GM19395 (cell line): ENCODE results near the gene FOXD3.
A peak's percentile ranks its signal among the peaks of the same experiment; 100 is the strongest.

ENCODE experiments used
- ATAC-seq: cut with Tn5 transposase; IDR thresholded peaks from one replicate; pipeline ENCODE4 v1.9.1; 2021; ENCODE audit warnings: mild to moderate bottlenecking, moderate library complexity; ENCODE audit not compliant: unreplicated experiment

FOXD3 gene

DNA sequence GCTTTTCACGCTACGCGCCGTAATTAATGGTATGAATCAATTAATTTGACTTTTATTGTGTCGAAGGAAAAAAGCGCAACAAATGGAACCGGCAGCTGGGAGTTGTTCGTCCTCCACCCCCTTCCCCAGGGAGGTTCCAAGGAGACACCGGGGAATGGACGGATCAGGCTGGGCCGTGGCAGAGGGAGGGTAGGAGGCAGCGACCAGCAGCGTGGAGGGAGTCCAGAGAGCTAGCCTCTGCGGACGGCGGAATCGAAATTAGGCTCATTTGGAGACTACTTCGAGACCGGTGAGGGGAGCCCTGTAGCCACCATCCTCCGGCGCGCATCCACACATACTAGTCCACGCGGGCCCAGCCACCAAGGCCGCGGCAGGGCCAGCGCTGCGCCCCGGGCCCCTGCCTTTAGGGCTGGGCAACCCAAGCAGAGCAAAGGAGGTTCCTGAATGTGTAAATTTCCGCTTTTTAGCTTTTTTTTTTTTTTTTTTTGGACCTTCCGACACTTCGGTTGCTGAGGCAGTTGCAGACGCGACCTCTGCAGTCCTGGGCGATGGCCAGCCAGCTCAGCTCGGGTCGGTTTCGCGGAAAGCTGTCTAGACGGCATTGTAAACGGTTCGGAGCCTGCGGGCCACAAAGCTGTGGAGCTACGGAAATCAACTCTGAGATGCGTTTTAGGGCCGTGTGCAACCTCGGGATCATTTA lies 2.2 kb upstream of the FOXD3 start:
- ATAC-seq = no peak

DNA sequence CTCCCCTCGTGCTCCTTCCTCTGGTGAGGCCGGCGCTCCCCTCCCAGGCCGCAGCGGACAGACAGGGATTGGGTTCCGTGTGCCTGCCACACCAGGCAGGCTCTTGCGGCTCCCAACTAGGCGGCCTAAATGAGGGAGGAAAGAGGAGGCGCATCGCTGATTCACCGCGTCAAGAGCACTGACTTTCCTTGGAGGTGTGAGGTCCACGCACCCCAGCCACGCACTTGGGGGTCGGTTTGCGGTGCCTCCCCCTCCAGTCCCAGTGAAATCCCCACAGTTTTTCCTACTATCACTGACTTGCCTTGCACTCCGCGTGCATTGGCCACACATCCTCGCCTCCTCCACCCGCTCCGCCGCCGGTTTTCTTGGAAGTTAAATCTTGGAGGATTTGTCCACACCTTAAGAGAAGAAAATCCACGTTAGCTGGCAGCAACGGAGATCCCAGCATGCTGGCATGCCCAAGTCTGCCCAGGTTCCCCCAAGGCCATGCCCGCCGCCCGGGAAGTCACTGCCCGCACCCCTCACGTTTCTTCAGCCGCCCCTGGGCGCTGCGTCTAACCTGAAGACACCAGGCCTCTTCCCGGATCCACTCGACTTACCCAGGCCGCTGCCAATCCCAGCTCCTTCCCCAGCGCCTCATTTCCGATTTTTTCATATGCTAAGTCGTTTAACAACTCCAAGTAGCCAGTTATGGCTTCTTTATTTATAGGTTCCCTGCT lies 1.1 kb upstream of the FOXD3 start:
- ATAC-seq = no peak

DNA sequence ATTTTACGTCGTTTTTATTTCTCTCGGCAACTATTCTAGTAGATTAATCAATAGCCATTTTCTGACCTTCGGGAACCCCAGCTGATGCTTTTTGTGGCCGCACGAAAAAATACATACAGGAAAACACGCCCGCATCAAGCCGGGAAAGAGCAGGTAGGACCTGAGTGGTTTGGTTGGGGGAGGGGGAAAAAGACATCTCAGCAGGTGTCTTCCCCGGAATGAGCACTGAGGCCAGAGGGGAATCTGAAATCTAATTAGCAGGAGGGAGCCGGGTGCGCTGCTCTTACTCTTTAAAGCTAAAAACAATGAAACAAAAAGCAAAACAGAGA lies 618 bp upstream of the FOXD3 start:
- no peak for ATAC-seq

DNA sequence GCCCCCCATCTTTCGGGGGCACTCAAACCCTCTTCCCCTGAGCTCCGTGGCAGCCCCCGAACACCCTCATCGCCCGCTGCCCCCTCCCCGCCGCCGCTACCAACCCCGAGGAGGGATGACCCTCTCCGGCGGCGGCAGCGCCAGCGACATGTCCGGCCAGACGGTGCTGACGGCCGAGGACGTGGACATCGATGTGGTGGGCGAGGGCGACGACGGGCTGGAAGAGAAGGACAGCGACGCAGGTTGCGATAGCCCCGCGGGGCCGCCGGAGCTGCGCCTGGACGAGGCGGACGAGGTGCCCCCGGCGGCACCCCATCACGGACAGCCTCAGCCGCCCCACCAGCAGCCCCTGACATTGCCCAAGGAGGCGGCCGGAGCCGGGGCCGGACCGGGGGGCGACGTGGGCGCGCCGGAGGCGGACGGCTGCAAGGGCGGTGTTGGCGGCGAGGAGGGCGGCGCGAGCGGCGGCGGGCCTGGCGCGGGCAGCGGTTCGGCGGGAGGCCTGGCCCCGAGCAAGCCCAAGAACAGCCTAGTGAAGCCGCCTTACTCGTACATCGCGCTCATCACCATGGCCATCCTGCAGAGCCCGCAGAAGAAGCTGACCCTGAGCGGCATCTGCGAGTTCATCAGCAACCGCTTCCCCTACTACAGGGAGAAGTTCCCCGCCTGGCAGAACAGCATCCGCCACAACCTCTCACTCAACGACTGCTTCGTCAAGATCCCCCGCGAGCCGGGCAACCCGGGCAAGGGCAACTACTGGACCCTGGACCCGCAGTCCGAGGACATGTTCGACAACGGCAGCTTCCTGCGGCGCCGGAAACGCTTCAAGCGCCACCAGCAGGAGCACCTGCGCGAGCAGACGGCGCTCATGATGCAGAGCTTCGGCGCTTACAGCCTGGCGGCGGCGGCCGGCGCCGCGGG lies 837 bp downstream of the FOXD3 start:
- no peak for ATAC-seq

DNA sequence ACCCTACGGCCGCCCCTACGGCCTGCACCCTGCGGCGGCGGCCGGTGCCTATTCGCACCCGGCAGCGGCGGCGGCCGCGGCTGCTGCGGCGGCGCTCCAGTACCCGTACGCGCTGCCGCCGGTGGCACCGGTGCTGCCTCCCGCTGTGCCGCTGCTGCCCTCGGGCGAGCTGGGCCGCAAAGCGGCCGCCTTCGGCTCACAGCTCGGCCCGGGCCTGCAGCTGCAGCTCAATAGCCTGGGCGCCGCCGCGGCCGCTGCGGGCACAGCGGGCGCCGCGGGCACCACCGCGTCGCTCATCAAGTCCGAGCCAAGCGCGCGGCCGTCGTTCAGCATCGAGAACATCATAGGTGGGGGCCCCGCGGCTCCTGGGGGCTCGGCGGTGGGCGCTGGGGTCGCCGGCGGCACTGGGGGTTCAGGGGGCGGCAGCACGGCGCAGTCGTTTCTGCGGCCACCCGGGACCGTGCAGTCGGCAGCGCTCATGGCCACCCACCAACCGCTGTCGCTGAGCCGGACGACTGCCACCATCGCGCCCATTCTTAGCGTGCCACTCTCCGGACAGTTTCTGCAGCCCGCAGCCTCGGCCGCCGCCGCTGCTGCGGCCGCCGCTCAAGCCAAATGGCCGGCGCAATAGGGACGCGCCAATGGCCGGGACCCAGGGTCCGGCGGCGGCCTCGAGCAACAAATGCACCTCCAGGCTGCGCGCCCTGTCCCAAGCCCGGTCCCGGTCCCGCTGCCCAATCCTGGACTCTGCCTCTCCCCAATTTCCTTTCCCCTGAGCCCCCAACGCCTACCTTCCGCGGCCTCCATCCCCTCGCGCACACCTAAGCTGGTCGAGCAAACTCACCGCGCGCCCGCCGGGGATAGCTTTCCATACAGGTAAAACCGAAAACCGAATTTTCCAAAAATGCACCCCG lies 1.8 kb downstream of the FOXD3 start:
- ATAC-seq = no peak

DNA sequence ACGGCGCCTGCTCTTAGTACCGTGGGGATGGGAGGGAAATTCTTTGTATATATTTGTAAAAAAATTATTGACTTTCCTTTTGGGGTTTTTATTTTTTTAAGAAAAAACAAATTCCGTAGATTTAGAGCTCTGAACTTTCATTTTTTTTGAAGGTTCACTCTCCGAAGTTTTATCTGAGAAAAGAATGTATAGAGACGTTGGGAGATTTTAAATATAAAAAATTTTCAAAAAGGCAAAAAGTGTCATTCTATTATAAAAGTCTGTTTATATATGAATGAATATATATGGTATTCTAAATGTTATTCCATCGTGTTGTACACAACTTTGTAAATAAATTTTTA lies 2.4 kb downstream of the FOXD3 start:
- no peak for ATAC-seq

DNA sequence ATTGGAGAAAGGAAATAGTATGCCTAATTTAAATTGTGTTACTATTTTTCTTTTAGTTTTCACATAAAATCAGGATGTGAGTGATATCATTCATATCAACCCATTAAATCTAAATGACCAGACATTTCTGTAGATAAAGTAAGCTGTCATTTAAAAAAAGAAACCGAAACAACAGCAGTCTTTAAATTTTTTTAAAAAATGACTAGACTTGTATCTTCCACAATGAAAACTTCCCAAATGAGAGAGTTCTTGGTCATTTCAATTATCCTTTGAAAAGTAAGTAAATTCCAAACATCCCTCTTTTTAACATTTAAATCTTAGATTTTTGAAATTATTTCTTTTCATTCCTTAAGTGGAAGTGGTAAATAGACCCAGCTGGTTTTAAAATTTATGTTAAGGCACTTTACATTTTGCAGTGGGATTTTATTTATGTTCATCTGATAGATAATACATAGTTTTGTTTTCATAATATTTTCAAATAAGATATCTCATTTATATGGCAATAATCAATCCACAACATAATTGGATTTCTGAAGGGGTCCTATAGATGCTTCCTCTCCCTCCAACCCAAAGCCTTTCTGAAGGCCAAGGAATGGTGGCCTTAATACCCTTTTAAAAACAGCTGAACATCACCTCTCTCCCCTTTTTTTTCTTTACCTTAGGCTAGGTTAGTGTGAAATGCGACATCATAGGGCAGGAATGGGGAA lies 3.1 kb downstream of the FOXD3 start:
- no peak for ATAC-seq

DNA sequence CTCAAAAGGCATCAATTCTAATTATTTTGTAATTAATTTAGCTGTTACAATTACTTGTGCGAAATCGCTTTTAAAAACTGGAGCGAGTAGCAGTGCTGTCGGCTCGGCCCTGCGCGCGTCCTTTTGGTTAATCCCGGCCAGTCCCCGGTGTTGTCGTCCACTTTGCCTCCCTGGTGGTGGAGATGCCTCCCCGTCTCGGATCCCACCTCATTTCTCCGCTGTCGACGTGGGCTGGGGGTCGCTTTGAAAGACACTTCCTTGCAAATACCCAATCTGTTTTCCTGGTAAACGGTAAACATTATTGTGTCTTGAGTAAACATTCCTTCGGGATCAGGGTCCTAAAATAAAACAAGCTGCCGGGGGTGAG lies 3.7 kb downstream of the FOXD3 start:
- ATAC-seq = no peak

DNA sequence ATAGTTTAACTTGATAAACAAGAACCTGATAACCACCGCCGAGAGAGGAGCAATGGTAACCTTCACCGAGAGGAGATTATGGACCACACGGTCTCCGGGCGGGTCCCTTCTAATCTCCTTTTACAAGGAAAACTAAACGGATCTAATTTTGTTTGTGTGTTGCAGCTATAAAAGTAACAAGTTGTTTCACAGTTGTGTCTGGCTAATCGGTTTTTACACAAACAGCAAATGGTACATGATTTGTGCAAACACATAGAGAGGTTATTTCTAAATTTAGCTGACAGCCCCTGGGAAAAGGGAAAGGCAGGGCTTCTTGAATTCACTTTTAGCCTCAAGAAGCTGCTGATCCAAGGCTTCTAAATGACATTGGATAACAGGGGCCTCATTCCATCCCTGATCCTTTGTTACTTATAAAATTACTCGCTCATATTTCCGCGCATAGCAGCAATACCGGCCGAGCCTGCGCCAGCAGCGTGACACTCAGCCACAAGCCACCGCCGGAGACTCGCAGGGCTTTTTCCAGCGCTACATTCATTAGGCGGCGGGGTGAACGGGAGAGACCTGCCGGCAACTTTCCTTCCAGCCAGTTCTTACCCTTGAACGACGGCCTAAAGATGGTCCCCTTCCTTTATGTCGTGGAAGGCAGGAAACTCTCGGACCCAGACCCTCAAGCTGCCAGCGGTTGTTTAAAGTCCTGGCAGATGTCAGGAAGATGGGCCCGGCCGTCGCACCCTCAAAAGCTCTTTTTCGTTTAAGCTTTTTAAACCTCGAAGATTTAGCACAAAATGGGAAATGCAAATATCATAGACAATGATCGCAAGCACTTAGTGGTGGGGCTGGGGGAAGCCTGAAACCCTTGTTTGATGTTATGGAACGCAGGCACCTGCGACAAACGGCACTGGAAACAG lies 4.4 kb downstream of the FOXD3 start:
- no peak for ATAC-seq

DNA sequence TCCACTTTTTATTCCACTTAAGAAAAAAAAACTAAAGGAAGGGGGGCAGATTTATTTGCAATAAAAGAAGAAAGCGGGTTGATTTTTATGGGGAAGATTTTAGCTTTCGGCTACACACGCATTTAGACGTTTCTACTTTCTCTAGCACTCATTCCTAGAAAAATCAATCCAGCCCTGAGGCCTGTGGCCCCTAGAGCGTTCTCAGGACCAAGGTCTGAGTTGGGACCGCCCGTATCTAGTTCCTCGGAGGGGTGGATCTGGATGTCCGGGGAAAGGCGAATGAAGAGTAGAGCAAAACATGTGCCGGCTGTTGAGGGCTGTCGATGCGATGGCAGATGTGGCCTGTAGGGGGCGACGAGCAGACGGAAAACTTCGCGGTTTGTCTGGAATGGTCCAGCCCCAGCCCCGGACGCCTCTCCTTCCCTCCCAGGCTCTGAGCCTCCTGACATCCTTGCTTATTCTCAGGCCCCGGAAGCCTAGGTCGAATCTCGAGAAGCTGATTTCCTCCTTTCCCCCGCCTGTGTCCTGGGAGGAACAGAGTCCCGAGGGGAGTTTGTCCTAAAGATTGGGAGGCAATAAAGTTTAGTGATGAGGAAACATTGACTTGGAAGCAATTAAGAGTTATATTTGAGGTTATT lies 5.2 kb downstream of the FOXD3 start:
- peak; percentile 65 for ATAC-seq

DNA sequence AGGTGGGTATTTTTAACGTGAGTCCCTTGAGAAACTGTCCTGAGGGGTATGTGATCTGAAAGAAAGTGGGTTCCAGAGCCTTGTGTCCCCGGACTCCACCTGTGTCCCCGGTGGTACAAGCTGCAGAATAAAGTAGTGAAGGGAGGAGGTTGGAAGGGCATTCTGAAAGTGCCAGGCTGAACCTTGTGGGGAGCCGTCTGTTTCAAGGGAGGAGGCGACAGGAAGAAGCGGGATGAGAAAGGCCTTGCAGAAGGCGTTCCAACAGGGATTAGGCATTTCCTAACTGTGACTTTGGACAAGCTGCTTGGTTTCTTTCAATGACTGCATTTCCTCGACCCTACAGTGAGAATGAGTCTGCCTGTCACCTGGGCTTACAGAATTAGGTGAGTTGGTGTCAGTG lies 5.8 kb downstream of the FOXD3 start:
- ATAC-seq = no peak

DNA sequence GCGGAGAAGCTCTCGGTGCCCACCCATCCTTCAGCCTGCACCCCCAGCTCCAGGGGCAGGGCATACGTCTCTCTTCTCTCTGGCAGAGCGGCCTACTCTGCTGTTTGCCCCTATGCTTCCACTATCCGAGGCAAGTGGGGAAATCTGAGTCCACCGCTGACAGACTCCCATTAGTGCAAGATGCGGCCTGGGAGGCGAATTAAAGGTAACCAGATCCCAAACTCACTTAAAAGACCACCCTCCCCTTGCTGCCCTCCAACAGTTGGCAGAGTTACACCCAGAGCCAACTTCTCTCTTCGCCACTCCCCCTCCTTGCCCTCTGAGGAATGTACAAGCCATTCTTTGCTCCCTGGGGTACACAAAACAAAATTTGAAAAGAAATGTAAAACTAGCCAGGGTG lies 6.4 kb downstream of the FOXD3 start:
- no peak for ATAC-seq

DNA sequence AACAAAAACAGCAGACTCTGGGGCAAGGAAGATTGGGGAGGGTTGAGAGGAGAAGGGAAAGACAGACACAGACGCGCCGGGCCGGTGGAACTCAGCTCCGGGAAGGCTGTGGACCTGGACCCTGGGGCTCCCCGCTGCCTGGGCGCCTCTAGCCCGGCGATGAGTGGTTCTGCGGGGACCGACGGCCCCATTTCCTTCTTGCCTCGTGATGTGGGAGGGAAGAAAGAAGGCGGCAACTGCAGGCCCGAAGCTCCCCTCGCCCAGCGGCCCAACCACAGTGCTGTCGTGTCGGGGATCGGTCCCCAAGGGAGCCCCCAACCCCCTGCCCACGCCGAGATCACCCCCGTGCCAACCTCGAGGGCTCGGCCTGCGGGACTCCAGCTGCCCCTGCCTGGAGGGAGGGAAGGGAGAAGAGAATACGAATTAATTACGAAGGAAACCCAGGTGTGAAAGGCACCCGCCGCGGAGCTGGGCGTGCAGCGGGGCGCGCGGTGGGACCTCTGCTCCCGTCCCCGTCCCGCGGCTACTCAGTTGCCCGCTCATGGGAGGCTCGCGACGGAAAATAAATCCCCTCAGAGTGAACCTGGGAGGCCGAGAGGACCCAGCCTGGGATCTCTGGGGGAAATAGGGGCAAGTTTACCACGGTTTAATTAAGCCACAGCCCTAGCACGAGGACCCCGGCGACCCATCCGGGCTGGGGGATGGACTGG lies 7.4 kb downstream of the FOXD3 start:
- no peak for ATAC-seq

DNA sequence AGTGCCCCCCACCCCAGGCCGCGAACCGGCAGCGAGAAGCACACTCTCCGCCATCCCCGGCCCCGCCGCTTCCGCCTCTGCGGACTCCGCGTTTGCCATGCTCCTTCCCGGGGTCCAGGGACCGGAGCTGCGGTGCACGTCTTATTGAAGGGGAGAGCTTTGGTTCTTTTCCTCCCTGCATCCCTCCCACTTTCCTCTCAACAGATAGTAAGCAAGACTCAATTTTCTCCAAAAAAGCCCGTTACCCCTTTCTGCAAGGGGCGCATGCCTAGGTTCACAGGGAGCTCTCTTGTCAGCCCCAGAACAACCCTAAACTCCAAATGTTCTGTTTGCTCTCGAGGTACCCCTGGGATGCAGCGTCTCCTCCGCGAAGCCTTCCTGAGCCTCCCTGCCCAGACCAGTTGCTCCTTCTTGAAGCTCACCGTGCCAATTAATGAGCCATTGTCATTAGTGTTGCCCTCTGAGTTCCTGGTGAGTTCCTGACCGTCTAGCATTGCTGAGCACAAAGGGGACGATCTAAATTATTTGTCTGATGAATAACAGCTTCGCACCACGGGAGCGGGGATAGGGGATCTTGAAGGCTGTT lies 8.1 kb downstream of the FOXD3 start:
- no peak for ATAC-seq

DNA sequence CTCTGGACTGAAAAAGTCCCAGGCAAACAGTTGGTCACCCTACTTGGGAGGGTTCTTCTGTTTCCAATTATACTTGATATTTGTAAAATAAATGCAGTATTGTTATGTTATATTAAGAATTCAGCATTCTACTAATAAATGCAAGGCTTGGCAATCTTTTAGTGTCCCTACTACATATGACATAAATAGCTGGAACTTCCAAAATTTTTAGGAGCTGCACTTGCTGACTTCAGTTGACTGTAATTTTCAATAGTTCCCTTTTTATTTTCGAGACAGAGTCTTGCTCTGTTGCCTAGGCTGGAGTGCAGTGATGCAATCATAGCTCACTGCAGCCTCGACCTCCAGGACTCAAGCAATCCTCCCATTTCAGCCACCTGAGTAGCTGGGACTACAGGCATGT lies 20.0 kb downstream of the FOXD3 start:
- no peak for ATAC-seq

DNA sequence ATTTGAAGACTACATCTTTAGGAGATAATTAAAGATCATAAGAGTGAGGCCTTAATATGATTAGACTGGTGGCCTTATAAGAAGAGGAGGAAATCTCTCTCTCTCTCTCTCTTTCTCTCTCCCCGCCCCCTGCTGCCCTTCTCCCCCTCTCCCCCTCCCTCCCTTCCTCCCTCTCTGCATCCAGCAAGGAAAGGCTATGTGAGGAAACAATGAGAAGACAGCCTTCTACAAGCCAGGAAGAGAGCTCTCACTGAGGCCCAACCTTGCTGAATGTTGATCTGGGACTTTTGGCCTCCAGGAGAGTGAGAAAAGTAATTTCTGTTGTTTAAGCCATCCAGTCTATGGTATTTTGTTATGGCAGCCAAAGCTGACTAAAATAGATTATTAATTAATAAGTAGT lies 21.6 kb downstream of the FOXD3 start:
- ATAC-seq = no peak

DNA sequence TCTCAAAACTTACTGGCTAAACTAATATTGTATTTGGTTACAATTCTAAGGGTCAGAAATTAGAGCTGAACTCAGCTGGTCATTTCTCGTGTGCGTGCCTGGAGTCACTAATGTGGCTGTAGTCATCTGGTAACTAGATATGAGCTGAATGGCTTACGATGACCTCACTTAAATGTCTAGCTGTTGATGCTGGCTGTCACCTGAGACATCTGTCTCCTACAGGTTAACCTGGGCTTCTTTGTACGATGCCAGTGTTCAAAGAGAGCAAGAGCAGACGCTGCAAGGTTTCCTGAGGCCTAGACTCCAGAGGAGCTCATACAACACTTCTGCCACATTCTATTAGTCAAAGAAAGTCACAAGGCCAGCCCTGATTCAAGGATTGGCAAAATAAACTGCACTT lies 28.0 kb downstream of the FOXD3 start:
- ATAC-seq = no peak

DNA sequence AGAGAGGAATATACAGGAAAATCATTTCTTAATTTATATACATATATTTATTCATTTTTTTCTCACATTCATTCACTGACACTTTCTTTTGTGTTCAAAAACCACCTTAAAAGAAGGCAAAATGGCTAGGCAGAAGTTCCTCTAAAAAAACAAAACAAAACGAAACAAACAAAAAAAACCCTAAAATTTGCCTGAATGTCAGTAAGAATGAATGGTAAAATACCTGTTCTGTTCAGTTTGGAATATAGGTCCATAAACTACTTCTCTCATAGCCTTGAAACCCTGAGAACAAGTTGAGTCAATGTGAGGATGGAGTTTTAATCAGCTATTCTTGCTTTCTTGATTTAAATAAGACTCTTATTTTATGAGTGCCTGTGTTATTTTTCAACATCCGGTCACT lies 30.4 kb downstream of the FOXD3 start:
- no peak for ATAC-seq
